ENCODE data around the gene C9orf50.

The C9orf50 gene

GRCh38 chr9:129569502-129570449 lies 51.1 kb downstream of the C9orf50 start:
- peak in 1 of 4 experiments; percentile 37 for DNase-seq

- DNase-seq = no peak
These were observed 52.1 kb downstream of the C9orf50 start for GRCh38 chr9:129568560-129569501.

- DNase-seq = peak; percentile 31 to 64 (median 56)
These were observed 52.9 kb downstream of the C9orf50 start for GRCh38 chr9:129567842-129568559.

- no peak for DNase-seq
These were observed 53.6 kb downstream of the C9orf50 start for GRCh38 chr9:129567329-129567728.

- DNase-seq = no peak
These were observed 54.2 kb downstream of the C9orf50 start for GRCh38 chr9:129566563-129567266.

GRCh38 chr9:129562917-129563316 lies 58.0 kb downstream of the C9orf50 start:
- DNase-seq = no peak

- no peak for DNase-seq
These were observed 58.4 kb downstream of the C9orf50 start for GRCh38 chr9:129562514-129562913.
